ENCODE data around the gene DBX1. TPM values are rescaled to one million over a fixed set of nuclear protein-coding genes. Genes with fewer than 3 reads are reported as not detected.

Gene DBX1
- total RNA-seq, 1 experiment from 2014 or later, result 0.15 TPM

DNA sequence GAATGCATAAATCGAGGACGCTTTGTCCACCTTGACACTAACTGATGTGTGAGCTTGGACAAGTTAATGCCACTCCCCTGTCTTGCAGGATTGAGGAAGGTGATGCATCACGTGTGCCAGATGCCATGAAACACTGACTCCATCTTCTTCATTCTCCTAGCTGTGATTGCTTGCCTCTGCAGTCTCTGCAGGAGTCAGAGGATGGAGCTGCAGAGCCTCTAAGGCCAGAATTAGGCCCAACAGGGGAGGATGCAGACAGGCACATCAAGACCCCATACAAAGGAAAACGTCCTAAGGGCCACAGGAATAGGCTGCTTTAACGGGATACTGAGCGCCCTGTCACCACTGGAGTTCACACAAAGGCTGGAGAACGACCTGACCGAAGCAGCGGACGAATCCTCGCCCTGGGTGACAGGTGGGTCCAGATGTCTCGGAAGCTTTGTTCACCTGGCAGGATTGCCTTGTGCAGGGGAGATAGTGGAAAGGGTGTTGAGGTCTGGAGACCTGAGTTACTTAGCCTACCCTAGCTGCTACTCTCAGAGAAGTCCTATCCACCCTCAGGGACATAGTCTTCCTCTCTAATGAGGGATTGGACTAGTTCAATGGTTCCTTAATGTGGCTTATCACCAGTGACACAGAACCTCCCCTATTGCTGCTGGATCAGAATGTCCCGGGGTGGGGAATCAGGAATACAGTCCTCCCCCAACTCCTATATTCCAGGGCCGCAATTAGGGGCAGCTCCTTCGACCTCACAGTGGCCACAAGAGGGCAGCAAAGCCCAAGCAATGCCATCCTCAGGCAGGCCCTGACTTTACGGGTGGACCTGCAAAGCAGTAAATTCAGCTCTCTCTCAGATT is 32.4 kb downstream of the DBX1 start:
- WGBS (ENCODE audit: extremely low coverage, insufficient read length, low lambda C conversion rate), result no CpG with 5 or more reads among the region's 16 CpGs

More for the DNA sequence above, 32.4 kb downstream of the DBX1 start:
- peaks cover 8% of the 10 kb centered on the region; the same call in 1 of the 2 replicates for H3K27me3 ChIP-seq (ENCODE audit: insufficient read depth, low read length)
- TF ChIP-seq, protein P1, sequence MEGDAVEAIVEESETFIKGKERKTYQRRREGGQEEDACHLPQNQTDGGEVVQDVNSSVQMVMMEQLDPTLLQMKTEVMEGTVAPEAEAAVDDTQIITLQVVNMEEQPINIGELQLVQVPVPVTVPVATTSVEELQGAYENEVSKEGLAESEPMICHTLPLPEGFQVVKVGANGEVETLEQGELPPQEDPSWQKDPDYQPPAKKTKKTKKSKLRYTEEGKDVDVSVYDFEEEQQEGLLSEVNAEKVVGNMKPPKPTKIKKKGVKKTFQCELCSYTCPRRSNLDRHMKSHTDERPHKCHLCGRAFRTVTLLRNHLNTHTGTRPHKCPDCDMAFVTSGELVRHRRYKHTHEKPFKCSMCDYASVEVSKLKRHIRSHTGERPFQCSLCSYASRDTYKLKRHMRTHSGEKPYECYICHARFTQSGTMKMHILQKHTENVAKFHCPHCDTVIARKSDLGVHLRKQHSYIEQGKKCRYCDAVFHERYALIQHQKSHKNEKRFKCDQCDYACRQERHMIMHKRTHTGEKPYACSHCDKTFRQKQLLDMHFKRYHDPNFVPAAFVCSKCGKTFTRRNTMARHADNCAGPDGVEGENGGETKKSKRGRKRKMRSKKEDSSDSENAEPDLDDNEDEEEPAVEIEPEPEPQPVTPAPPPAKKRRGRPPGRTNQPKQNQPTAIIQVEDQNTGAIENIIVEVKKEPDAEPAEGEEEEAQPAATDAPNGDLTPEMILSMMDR (conservative IDR thresholded peaks at IDR 0.05), result peak; percentile 94
- DNase-seq, result peak; percentile 85
- H3K79me2 ChIP-seq (ENCODE audit: insufficient read depth, low read length), result no peaks in the 10 kb centered on the region
- H2AK5ac ChIP-seq (ENCODE audit: insufficient read length, low read length), result no peak overlapping the region
- H3K27ac ChIP-seq (ENCODE audit: insufficient read length, low read depth, low read length), result no peak overlapping the region
- no peak overlapping the region for H4K91ac ChIP-seq (ENCODE audit: insufficient read length, low read depth, low read length)
- H3K4me3 Mint-ChIP-seq, result no peak overlapping the region
- H2AFZ ChIP-seq (ENCODE audit: low read length), result no peak overlapping the region
- H3K9me3 Mint-ChIP-seq, result no peaks in the 10 kb centered on the region
- H3T11ph ChIP-seq (ENCODE audit: low read length), result no peak overlapping the region
- H2BK5ac ChIP-seq (ENCODE audit: insufficient read length, low read length), result no peak overlapping the region
- no peak overlapping the region for H4K5ac ChIP-seq (ENCODE audit: insufficient read length, low read depth, low read length)
- no peak overlapping the region for H2BK15ac ChIP-seq (ENCODE audit: low read depth, low read length)
- peaks cover 15 to 16% of the 10 kb centered on the region in 2 experiments for H3K4me1 Mint-ChIP-seq
- H3K14ac ChIP-seq (ENCODE audit: insufficient read depth, low read length), result no peak overlapping the region
- no peaks in the 10 kb centered on the region for H3K4me1 ChIP-seq (ENCODE audit: insufficient read depth, low read length)
- no peak overlapping the region for H3K4me2 ChIP-seq (ENCODE audit: insufficient read depth, insufficient read length, low read length)
- no peak overlapping the region for H3K4ac ChIP-seq (ENCODE audit: low read depth, low read length)
- no peak overlapping the region for H3K9ac ChIP-seq (ENCODE audit: extremely low read depth, insufficient read length, low read length)
- no peaks in the 10 kb centered on the region for H3K36me3 Mint-ChIP-seq (ENCODE audit: insufficient read depth in 1 of 3, low read depth in 3 of 3)
- H2BK12ac ChIP-seq (ENCODE audit: insufficient read length, low read depth, low read length), result no peak overlapping the region
- no peaks in the 10 kb centered on the region for H4K20me1 ChIP-seq (ENCODE audit: control insufficient read depth, insufficient read depth, insufficient read length)
- no peak overlapping the region for H2BK120ac ChIP-seq (ENCODE audit: low read depth, low read length, poor library complexity, severe bottlenecking)
- H3K79me1 ChIP-seq (ENCODE audit: insufficient read depth, low read depth, low read length, poor library complexity, severe bottlenecking), result no peaks in the 10 kb centered on the region
- peaks cover 25% of the 10 kb centered on the region for H3K27me3 Mint-ChIP-seq (ENCODE audit: low read depth)
- no peak overlapping the region for H2BK20ac ChIP-seq (ENCODE audit: low read depth, low read length, poor library complexity, severe bottlenecking)
- H3K27ac Mint-ChIP-seq, result no peak overlapping the region
- no peak overlapping the region for H3K56ac ChIP-seq (ENCODE audit: insufficient read length, low read depth, low read length)
- H4K8ac ChIP-seq (replicated peaks; ENCODE audit: insufficient read length, low read depth, low read length), result no peak overlapping the region
- no peak overlapping the region for H3K18ac ChIP-seq (ENCODE audit: insufficient read length, low read depth, low read length)
- H3K23ac ChIP-seq (ENCODE audit: insufficient read length, low read depth, low read length), result no peak overlapping the region
- H3K23me2 ChIP-seq (ENCODE audit: insufficient read length, low read depth, low read length, poor library complexity, severe bottlenecking), result peaks cover 7% of the 10 kb centered on the region
- H3K9me3 ChIP-seq (ENCODE audit: control insufficient read depth, low read depth, low read length), result no peaks in the 10 kb centered on the region
